SK-N-SH (cell line): ENCODE measurements around the gene CERKL. TPM values are rescaled to one million over a fixed set of nuclear protein-coding genes. Genes with fewer than 3 reads are reported as not detected.
"Not testable (repeated sequence)": the region's sequence is repeated elsewhere in the genome, so short reads cannot be mapped to it uniquely, and the experiment has no call there.

Source experiments
- CTCF ChIA-PET: fragments of 300-600, 350-600 bp; formaldehyde crosslinking; extraction: SDS; loops from one replicate; lab custom pipeline; 2021; lab: Yijun Ruan, JAX
- POLR2A ChIA-PET: fragments of 350-600 bp; sonication (Branson Sonifier 250); formaldehyde crosslinking; extraction: SDS; loops from one replicate; lab custom pipeline; 2020; ENCODE audit warnings: antibody characterized with exemption, inconsistent platforms; lab: Yijun Ruan, JAX
- DNase-seq: peaks from one replicate; pipeline ENCODE4 v3.0.0; 2012
- H2AFZ ChIP-seq: fragments of 200-600 bp; sonication (generic); 2 replicates; pipeline ENCODE4 v1.8.1; 2016; ENCODE audit warnings: antibody characterized with exemption, mild to moderate bottlenecking, low read depth
- H3F3A ChIP-seq: fragments of 200-600 bp; sonication (generic); replicated peaks from 2 replicates; pipeline ENCODE3; 2016; ENCODE audit warnings: antibody characterized with exemption, mild to moderate bottlenecking; ENCODE audit not compliant: insufficient read depth
- H3K27ac ChIP-seq, 2 experiments: fragments of 200-500 bp in 1 of 2; fragments of 200-600 bp in 1 of 2; sonication (Bioruptor generic) in 1 of 2; sonication (generic), shearing (Covaris generic) in 1 of 2; 2 replicates each; pipeline versions ENCODE4 v1.5.1 to v1.6.1; 2014 to 2016; ENCODE audit warnings: low read depth in 2 of 2, inconsistent platforms in 1 of 2, low read length in 1 of 2, mild to moderate bottlenecking in 1 of 2, mixed read lengths in 1 of 2
- H3K27me3 ChIP-seq: fragments of 200-600 bp; sonication (generic), shearing (Covaris generic); 2 replicates; pipeline ENCODE4 v1.6.1; 2016; ENCODE audit warnings: mixed run types; ENCODE audit not compliant: insufficient read depth
- H3K36me3 ChIP-seq, 2 experiments: fragments of 200-500 bp in 1 of 2; fragments of 200-600 bp in 1 of 2; sonication (Bioruptor generic) in 1 of 2; sonication (generic) in 1 of 2; replicated peaks in 1 of 2; 2 replicates each; pipeline versions ENCODE3 to v1.5.1; 2014 to 2016; ENCODE audit warnings: low read length in 1 of 2, mild to moderate bottlenecking in 1 of 2; ENCODE audit not compliant: insufficient read depth in 2 of 2, control insufficient read depth in 1 of 2
- H3K4me1 ChIP-seq, 2 experiments: fragments of 200-500 bp in 1 of 2; fragments of 200-600 bp in 1 of 2; sonication (Bioruptor generic) in 1 of 2; sonication (generic), shearing (Covaris generic) in 1 of 2; 2 replicates each; pipeline versions ENCODE4 v1.5.1 to v1.6.1; 2014 to 2016; ENCODE audit warnings: low read depth in 1 of 2, low read length in 1 of 2, mixed run types in 1 of 2; ENCODE audit not compliant: insufficient read depth in 2 of 2, control insufficient read depth in 1 of 2
- H3K4me2 ChIP-seq: fragments of 200-600 bp; sonication (generic), shearing (Covaris generic); 2 replicates; pipeline ENCODE4 v1.6.1; 2017; ENCODE audit warnings: mixed run types
- H3K4me3 ChIP-seq, 2 experiments: fragments of 200-500 bp in 1 of 2; fragments of 200-600 bp in 1 of 2; sonication (Bioruptor generic) in 1 of 2; sonication (generic), shearing (Covaris generic) in 1 of 2; 2 replicates each; pipeline versions ENCODE4 v1.5.1 to v1.8.1; 2014 to 2016; ENCODE audit warnings: low read depth in 2 of 2, inconsistent platforms in 1 of 2, low read length in 1 of 2, mild to moderate bottlenecking in 1 of 2, mixed read lengths in 1 of 2, moderate library complexity in 1 of 2
- H3K79me2 ChIP-seq: fragments of 200-600 bp; sonication (generic); 2 replicates; pipeline ENCODE4 v1.8.1; 2017; ENCODE audit warnings: mild to moderate bottlenecking; ENCODE audit not compliant: insufficient read depth
- H3K9ac ChIP-seq: fragments of 200-600 bp; sonication (generic); 2 replicates; pipeline ENCODE4 v1.6.1; 2017; ENCODE audit warnings: mixed run types
- H3K9me2 ChIP-seq: fragments of 200-600 bp; sonication (generic); 2 replicates; pipeline ENCODE4 v1.6.1; 2017; ENCODE audit warnings: mixed run types
- H3K9me3 ChIP-seq: fragments of 200-600 bp; sonication (generic); 2 replicates; pipeline ENCODE4 v1.6.1; 2017; ENCODE audit warnings: mixed run types, mild to moderate bottlenecking, moderate library complexity
- H4K20me1 ChIP-seq: fragments of 200-600 bp; sonication (generic); 2 replicates; pipeline ENCODE4 v1.6.1; 2017; ENCODE audit warnings: mild to moderate bottlenecking, mixed run types; ENCODE audit not compliant: insufficient read depth
- ELF1 ChIP-seq: IDR thresholded peaks from 2 replicates; pipeline ENCODE4 v1.4.0; 2012
- EP300 ChIP-seq, 2 experiments: IDR thresholded peaks; 2 replicates each; pipeline versions ENCODE4 v1.4.0 to v1.6.1; 2012; ENCODE audit warnings: borderline replicate concordance in 1 of 2, low read depth in 1 of 2, low read length in 1 of 2
- EZH2phosphoT487 ChIP-seq: fragments of 200-600 bp; sonication (generic); IDR thresholded peaks from 2 replicates; pipeline ENCODE4 v1.6.1; 2017; ENCODE audit warnings: low read depth, mixed run types, mild to moderate bottlenecking, antibody characterized with exemption, moderate library complexity, borderline replicate concordance
- MAX ChIP-seq: IDR thresholded peaks from 2 replicates; pipeline ENCODE4 v1.4.0; 2012; ENCODE audit warnings: low read depth
- MEF2A ChIP-seq: IDR thresholded peaks from 2 replicates; pipeline ENCODE4 v1.4.0; 2012; ENCODE audit warnings: low read depth, borderline replicate concordance
- MXI1 ChIP-seq: IDR thresholded peaks from 2 replicates; pipeline ENCODE4 v1.6.1; 2012; ENCODE audit warnings: mild to moderate bottlenecking, low read depth, low read length, improper control_type of control experiment
- NFIC ChIP-seq: IDR thresholded peaks from 2 replicates; pipeline ENCODE4 v1.4.0; 2012; ENCODE audit warnings: borderline replicate concordance
- NRF1 ChIP-seq: IDR thresholded peaks from 2 replicates; pipeline ENCODE4 v1.6.1; 2012; ENCODE audit warnings: low read depth, mild to moderate bottlenecking, low read length
- POLR2AphosphoS5 ChIP-seq: IDR thresholded peaks from 2 replicates; pipeline ENCODE4 v1.6.1; 2012; ENCODE audit warnings: low read depth, low read length
- RAD21 ChIP-seq: IDR thresholded peaks from 2 replicates; pipeline ENCODE4 v1.6.1; 2012; ENCODE audit warnings: mild to moderate bottlenecking, low read length
- RCOR1 ChIP-seq: fragments of 150-350 bp; IDR thresholded peaks from 2 replicates; pipeline ENCODE4 v1.6.1; 2017; ENCODE audit warnings: antibody characterized with exemption, low read length
- REST ChIP-seq: IDR thresholded peaks from 2 replicates; pipeline ENCODE4 v1.6.1; 2012; ENCODE audit warnings: mild to moderate bottlenecking, low read depth, low read length, moderate library complexity
- SIN3A ChIP-seq: IDR thresholded peaks from 2 replicates; pipeline ENCODE4 v1.6.1; 2012; ENCODE audit warnings: low read depth, mild to moderate bottlenecking, low read length, moderate library complexity, borderline replicate concordance
- SMC3 ChIP-seq: IDR thresholded peaks from 2 replicates; pipeline ENCODE4 v1.6.1; 2012; ENCODE audit warnings: low read depth, low read length, improper control_type of control experiment
- TCF12 ChIP-seq: IDR thresholded peaks from 2 replicates; pipeline ENCODE4 v1.4.0; 2012
- YY1 ChIP-seq: IDR thresholded peaks from 2 replicates; pipeline ENCODE4 v1.4.0; 2012; ENCODE audit warnings: low read depth, mild to moderate bottlenecking
- WGBS: methylation state at CpG from one replicate; pipeline ENCODE4 v1.1.6; 2017; ENCODE audit warnings: low lambda C conversion rate; 5-methylcytosine and 5-hydroxymethylcytosine counted together
- polyA plus RNA-seq, 3 experiments: library from polyadenylated mRNA; depleted of rRNA; stranded (reverse); fragments of >200 nt; gene quantifications; 2 replicates each; pipeline ENCODE4 v1.2.3, GENCODE V29; 2012
- TF ChIP-seq, protein P1 (sequence below): IDR thresholded peaks from 2 replicates; pipeline ENCODE4; 2012

Gene CERKL
- polyA plus RNA-seq, 1 of the 3 experiments (the other 2 are of a cell fraction) = 0.07 TPM

- no peak for TF ChIP-seq REST
Measured at GRCh38 chr2:181656450-181657291, at the start of gene CERKL (continued).

- H3K9me2 ChIP-seq, H4K20me1 ChIP-seq, H3K4me2 ChIP-seq, H3K4me1 ChIP-seq, H3K36me3 ChIP-seq, POLR2A ChIA-PET, DNase-seq, H3K27ac ChIP-seq, H3K4me3 ChIP-seq, H3K9me3 ChIP-seq, H3K9ac ChIP-seq, H3K27me3 ChIP-seq, H3F3A ChIP-seq, H3K79me2 ChIP-seq, H2AFZ ChIP-seq: not testable (repeated sequence)
- CTCF ChIA-PET = interaction anchor here (1.9 kb wide), 1 partner anchor 130 kb away, joined by 7 read pairs; no protein-coding TSS in a partner anchor
- WGBS = 57% methylated on average over 3 of the region's 3 CpGs
Measured at GRCh38 chr2:181702519-181702918, 45.6 kb upstream of the CERKL start.

GRCh38 chr2:181698223-181698622, 41.3 kb upstream of the CERKL start:
- no peak overlapping the region for H3K27ac ChIP-seq
- H3K4me2 ChIP-seq = no peak overlapping the region
- H2AFZ ChIP-seq = no peak overlapping the region
- no peaks in the 10 kb centered on the region for H3K9me3 ChIP-seq
- no peaks in the 10 kb centered on the region for H4K20me1 ChIP-seq
- ChIA-PET CTCF (interaction anchor here (1.0 to 1.4 kb wide), 2 partner anchors 17 to 125 kb away, joined by 3 read pairs; no protein-coding TSS in a partner anchor), POLR2A (no interaction called here)
- no peaks in the 10 kb centered on the region for H3K79me2 ChIP-seq
- no peaks in the 10 kb centered on the region for H3F3A ChIP-seq
- no peak overlapping the region for H3K9ac ChIP-seq
- H3K36me3 ChIP-seq = no peaks in the 10 kb centered on the region
- H3K4me3 ChIP-seq = no peak overlapping the region
- H3K9me2 ChIP-seq = no peaks in the 10 kb centered on the region
- H3K27me3 ChIP-seq = no peaks in the 10 kb centered on the region
- no peaks in the 10 kb centered on the region for H3K4me1 ChIP-seq
- WGBS = 96% methylated on average over 1 of the region's 1 CpG
- DNase-seq = no peak
- TF ChIP-seq, protein P1, sequence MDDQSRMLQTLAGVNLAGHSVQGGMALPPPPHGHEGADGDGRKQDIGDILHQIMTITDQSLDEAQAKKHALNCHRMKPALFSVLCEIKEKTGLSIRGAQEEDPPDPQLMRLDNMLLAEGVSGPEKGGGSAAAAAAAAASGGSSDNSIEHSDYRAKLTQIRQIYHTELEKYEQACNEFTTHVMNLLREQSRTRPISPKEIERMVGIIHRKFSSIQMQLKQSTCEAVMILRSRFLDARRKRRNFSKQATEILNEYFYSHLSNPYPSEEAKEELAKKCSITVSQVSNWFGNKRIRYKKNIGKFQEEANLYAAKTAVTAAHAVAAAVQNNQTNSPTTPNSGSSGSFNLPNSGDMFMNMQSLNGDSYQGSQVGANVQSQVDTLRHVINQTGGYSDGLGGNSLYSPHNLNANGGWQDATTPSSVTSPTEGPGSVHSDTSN = no peak
- no peak for TF ChIP-seq REST
- no peak for TF ChIP-seq SIN3A
- TF ChIP-seq EZH2phosphoT487 = no peak
- TF ChIP-seq RAD21 = no peak
- no peak for TF ChIP-seq ELF1
- no peak for TF ChIP-seq TCF12
- no peak for TF ChIP-seq SMC3
- no peak for TF ChIP-seq NRF1
- TF ChIP-seq YY1 = no peak
- TF ChIP-seq EP300 (IDR thresholded peaks at IDR 0.05; ENCODE audit: borderline replicate concordance in 1 of 2, low read depth in 1 of 2, low read length in 1 of 2) = no peak
- TF ChIP-seq RCOR1 = no peak
- no peak for TF ChIP-seq MEF2A
- no peak for TF ChIP-seq MAX
- no peak for TF ChIP-seq NFIC
- no peak for TF ChIP-seq POLR2AphosphoS5
- TF ChIP-seq MXI1 = no peak
